HG02884 (cell line): ENCODE results near the gene SPAG9.

Experiments used
- ATAC-seq: cut with Tn5 transposase; IDR thresholded peaks from one replicate; pipeline ENCODE4 v1.9.1; 2021; ENCODE audit warnings: mild to moderate bottlenecking, moderate library complexity; ENCODE audit not compliant: unreplicated experiment

Gene SPAG9

DNA sequence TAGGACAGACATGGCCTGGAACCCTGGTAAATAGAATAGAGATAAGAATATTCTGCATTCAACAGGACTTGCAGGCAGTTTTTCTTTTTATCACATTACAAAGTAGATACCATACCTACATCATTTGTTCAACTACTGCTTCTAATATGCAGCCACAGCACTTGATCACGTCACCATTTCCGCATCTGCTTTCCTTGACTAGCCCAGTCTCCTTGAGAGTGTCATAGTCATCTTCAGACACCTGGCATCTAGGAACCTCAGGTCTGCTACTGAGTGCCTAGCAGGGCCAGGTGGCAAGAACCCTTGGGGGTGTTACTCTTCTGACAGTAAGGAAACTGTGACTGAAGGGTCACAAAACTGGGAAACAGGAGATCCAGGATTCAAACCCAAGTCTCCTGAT, 161.3 kb downstream of the SPAG9 start:
- ATAC-seq, result no peak

DNA sequence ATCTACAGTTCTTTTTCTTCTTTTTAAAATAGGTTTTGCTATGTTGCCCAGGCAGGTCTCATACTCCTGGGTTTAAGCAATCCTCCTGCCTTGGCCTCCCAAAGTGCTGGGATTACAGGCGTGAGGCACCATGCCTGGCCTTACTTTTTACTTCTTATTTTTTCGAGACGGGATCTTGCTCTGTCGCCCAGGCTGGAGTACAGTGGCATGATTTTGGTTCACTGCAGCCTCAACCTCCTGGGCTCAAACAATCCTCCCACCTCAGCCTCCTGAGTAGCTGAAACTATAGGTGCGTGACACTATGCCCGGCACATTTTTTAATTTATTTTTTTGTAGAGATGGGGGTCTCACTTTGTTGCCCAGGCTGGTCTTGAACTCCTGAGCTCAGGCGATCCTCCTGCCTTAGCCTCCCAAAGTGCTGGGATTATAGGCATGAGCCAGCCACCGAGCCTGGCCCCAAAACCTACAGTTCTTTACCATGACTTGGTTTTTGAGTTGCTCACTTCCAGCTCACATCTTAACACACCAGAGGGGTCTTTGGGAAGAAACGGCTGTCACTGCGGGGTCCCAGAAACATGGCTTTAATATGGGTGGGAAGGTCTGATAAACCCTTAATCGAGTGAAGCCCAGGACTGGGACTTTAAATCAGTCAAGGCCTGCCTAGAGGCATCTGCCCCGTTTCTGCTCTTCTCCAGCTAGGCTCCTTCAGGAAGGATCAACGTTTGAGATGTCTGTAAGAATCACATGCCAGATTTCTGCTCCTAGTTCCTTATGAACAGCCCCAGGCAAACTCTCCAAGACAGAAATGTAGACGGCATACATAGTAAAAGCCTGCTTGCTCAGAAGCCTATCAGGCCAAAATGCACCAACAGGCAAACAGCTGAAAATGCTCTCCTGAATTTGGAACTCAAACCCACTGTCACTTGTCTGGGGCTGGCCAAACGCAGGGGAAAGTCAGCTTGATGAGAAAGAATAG, 162.8 kb downstream of the SPAG9 start:
- ATAC-seq, result no peak

DNA sequence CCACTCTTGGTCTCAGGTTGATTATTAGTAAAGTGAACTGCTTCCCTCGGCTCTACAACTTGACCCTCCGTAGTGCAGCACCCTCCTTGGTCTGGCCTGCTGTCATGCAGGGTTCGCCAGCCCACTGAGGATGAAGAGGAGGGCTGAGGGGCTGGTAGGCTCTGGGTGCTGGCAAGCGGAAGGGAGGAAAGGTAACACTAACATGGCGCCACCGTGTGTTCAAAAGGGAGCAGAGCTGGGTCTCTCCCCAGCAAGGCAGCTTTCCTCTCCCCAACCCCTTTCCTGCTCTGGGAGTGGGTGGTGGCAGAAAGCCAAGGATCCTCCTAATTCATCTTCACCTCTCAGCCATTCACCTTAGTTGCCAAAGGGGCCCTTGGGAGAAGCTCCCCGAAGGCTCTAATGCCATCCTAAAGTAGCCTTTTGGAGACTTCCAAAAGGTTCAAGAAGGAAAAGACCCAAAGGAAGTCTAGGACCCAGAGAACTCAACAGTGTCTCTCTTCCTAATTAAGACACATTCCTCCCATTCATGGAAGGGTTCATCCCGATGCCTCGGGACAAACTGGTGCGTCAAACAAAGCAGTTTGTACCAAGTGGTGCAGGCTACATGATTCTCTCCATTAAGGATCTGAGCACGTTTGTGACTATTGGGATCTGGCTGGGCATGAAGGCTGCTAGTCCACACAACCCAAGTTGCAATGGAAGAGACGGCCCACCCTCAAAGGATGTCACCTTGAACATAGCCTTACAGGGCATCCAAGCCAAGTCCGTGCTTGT, 163.7 kb downstream of the SPAG9 start:
- no peak for ATAC-seq

DNA sequence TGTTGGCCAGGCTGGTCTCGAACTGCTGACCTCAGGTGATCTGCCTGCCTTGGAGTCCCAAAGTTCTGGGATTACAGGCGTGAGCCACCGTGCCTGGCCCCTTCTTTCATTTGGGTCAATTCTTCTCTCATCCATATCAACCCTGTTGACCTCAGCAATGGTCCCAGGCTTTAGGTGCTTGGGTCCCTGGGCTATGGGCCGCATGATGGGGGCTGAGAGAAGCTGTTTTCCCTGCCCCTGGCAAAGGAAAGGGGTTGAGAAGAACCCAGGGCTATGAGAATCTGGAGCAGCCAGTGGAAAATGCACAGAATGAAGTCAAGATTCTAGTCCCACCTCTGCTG, 164.3 kb downstream of the SPAG9 start:
- no peak for ATAC-seq

DNA sequence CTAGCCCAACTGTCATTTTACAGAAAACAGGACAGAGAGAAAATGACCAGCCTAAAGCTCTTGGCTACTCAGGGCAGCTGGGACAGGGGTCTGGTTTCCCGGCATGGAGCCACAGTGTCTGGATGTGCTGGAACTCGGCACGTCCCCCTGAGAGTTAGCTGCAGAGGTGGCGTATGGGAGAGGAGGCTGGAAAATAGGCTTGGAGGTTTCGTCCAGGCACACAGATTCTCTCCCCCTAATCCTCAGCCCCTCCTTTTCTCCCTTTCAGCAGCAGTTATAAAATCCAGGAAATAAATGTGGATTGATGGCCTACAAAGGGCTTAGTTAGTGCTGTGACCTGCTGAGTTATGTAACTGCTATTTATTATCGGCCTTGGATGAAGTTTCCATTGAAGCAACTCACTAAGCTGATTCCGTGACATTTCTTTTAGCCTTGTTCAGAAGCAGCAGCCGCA, 165.0 kb downstream of the SPAG9 start:
- ATAC-seq, result no peak

DNA sequence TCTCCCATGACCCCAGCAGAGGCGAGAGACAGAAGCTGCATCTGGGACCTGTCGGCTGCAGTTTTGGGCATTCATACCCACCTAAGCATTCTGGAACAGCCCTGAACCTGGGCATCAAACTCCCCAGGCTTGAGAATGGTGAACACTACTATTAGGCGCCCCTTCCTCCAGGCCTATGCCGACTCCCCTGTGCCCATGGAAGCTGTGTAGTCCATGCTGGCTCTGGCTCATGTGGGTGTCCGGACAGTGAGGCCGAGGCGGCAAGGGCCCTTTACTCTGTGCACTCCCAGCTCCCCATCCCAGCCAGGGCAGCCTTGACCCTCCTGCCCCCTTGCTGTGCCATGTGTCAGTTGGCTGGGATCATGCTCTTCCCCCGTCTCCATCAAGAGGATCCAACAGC, 165.5 kb downstream of the SPAG9 start:
- ATAC-seq, result no peak

DNA sequence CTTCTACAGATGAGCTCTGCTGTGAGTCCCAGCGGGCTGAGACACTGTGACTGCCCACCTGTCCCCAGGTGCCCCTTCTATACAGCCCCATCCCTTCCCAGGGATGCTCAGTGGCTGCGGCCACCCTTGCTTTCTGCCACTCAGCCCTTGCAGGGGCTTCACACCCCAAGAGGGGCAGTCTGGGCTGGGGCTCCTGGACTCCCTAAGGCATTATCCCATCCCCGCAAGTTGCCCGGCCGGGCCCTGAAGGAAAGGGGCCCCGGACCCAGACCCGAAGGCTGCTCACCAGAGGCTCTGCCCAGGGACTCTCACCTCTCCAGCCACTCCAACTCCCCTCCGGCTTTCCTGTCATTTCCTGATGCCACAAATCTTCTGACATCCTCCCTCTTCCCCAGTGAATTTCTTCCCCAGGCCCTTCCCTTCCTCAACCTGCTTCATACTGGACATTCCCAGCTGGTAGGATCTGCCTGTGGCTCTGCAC, 166.0 kb downstream of the SPAG9 start:
- ATAC-seq, result no peak

DNA sequence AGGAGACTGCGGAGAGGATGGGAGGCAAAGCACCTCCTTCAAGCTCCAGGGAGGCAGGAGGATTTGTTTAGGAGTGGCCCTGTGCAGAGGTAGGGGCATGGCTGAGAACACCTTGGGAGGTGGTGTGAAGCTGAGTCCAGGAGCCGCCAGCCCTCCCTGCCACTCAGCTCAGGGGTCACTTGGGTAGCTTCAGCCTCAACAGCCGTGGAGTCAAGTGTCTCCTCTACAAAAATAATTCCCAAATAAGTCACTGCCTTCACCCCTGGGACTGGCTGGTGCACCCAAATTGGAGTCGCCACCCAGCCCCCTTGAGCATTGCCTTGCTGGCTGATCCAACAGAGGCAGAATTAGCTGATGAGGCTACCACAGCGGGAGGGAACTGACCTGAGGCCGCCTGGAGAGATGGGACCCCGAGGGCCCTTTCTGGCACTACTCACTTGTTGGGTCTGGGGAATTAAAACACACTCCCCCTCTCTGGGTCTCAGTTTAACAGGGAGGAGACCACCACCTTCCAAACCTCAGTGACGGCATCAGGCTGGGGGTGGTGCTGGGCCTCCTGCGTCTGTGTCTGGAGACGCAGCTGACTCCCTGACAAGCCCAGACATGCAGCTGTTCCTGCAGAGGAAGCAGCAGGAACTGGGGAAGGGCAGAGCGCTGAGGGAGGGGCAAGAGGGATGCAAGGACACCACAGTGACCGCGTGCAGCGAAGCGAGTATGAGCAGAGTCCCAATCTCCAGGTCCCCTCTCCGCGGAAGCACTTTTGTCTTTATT, 166.7 kb downstream of the SPAG9 start:
- no peak for ATAC-seq

DNA sequence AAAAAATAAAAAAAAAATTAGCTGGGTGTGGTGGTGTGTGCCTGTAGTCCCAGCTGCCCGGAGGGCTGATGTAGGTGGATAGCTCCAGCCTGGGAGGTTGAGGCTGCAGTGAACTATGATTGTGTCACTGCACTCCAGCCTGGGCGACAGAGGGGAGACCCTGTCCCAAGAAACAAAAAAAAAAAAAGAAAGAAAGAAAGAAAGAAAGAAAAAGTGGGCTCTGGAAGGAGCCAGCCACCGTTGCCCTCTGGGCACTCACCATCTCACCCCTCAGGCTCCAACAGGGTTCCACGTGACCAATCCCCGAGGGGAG, 167.2 kb downstream of the SPAG9 start:
- ATAC-seq, result no peak

DNA sequence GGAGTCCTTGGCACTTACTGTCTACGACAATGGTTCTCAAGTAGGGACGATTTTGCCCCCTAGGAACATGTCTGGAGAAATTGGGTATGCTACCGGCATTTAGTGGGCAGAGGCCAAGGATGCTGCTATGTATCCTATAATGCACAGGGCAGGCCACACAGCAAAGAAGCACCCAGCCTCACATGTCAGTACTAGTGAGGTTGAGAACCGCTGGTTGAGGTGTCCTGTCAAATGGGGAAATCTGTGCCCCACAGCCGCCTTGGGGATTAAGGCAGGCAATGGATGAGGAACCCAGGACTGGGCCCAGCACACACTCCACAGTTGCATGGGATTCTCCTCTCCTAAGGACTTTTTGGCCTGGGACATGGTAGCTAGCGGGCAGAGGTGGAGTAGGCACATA, 167.8 kb downstream of the SPAG9 start:
- ATAC-seq, result no peak

DNA sequence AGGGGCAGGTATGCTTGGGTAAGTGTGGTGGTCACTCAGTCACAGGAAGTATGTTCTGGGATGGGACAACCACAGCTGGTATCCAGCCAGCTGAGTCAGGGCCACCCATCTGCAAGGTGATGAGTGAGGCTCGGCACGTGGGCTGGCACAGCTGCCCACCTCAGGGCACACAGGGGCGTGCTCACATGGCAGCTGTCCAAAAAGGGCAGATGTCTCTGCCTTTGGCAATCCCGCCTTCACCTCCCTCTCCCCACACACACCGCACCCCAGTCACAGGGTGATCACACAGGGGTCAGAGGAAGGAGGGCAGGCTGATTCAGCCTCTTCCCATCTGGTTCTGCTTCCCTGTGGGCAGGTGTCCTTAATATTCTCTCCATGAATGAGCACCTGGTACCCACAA, 168.7 kb downstream of the SPAG9 start:
- ATAC-seq, result no peak

DNA sequence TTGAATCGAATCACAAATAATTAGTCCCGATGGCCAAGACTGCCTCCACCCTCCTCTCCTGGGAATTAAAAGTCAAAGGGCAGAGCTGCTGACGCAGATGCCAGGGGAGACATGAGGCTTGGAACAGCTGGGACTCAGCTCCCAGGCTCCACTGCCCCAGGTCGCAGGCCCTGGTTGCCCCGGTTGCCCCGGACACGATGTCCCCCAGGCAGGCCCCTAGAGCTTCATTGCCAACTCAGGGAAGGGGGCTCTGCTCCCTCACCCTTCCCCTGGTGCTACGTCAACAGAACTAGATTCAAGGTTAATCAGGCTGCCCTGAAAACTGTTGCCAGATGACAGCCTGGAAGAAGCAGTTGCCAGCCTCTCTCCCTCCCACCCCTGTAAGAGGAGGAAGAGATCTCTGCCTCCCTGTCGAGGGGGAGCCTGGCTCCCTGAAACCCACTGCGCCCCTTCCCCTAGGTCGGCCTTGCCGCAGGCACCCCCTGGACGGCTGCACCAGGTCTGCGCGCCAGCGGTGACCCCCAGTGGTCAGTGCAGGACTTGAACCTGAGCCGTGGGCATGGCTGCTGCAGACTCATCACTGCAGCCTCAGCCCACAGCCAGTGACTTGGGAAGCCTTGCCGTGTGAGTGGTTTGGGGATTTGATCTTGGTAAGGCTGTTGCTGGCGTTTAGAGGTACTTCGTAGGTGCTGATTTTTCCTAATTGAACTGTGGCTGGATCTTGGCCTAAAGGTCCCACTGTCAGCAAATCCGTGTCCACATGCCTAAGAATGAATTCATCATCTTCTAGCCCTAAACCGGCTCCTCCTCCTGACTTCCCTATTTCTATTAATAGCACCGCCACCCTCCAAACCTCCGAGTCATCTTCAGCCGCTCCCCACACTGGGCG, 170.4 kb downstream of the SPAG9 start:
- ATAC-seq, result no peak

DNA sequence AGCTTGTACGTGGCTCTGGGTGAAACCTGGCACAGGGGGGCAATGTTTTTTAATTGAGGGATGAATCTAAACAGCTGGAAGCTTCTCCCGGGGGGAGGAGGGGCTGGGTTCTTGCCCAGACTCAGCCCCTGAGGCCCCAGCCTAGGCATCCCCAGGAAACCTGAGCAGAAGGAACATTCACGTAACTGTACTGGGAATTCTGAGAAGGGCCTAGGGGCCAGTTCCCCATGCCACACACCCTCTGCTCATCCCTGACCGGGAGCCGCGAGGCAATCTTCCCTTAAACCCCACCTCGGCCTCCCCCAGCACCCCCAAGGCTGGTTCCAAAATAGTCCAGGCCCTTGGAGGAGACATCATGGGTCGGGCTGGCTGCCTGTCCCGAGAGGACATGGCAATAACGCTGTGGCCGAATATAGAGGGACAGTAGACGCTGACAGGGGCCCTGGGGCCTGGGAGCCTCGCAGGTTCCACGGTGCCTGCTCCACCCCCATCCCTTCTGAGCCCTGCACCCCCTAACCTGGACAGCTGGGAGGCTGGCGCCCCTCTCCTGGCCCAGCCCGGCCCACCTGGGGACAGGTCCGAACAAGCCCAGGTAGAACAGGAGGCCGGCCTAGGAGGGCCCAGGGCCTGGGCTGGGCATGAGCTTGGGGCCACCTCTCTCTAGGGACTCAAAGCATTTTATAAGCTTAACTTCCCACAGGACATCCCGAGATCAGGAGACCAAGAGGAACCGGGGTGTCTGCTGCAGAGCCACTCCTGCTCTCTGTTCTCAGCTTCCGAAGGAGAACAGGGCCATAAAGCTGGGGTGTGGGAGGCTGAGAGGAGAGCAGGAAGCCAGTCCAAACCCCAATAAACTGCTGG, 171.3 kb downstream of the SPAG9 start:
- ATAC-seq, result no peak

DNA sequence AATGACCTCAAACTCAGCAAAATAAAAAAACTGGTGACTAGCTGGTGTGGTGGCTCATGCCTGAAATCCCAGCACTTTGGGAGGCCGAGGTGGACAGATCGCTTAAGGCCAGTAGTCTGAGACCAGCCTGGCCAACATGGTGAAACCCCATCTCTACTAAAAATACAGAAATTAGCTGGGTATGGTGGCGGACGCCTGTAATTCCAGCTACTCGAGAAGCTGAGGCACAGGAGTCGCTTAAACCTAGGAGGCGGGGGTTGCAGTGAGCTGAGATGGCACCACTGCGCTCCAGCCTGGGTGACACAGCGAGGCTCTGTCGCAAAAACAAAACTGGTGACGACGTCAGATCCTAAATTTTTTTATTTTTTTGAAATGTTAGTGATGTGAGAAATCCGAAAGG, 172.0 kb downstream of the SPAG9 start:
- no peak for ATAC-seq

DNA sequence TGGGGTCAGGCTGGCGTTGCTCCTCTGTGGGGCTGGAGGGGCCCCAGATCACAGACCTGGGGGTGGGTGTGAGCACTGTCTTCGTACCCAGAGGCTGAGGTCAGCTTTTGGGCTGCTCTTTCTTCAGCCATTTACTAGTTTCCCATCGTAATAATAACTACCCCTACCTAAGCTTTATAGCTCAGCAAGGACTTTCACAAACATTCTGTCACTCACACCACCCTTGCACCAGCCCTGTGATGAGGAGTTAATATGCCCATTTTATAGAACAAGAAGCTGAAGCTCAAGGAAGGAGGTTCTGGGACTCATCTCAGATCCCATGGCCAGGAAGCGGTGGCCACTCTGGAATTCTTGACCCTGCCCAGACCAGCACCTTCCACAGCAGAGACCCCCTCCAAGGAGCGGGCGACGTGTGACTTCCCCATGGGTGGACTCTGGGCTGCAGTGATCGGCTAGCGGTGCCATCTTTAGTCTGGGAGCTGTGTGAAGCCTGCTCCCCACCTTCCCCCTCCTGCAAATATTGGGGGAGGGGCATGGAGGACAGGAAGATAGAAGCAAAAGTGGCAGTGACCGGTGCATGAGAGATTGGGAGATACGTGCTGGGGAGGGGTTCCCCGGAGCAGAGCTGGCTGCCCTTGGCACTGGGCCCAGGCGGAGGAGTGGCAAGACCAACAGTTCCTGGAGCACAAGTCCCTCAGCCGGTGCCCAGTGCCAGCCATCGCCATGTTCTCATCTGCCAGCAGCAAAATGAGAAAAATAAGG, 172.7 kb downstream of the SPAG9 start:
- ATAC-seq, result no peak

DNA sequence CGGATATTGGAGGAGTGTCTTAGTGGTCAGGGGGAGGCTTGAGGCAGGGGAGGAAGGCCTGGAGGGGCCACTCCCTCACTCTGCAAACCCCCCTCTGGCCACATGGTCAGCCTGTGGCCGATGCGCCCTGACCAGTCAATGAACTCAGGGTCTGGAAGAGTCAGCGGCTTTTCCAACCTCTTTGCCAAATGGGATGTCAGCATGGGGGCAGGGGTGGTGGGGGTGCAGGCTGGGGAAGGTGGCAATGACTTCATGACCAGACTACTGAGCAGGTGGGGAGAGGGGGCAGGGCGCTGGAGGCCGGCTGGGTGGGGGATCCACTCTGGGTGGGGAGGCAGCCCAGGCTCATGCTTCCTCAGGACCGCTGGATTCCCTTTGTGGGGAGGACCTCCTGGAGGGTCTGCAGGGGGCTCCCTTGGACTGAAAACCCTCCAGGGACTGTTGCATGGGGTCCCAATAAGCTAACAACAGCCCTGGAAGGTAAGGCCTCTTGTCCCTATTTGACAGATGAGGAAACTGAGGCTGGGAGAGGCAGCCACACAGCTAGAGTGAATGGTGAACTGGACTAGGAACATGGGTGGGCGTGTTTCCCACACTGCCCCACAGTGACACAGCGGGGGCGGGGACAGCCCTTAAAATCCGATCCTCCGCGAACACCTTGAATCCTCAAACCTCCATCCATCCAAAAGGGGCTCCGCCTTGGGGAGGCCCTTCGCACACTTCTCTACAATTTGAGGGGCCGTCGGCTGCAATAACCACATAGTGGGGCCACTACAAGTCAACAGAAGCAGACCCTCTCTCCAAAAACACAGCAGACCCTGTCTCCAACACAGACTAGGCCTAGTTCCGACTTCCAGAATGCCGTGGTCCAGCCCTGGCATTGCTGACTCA, 173.5 kb downstream of the SPAG9 start:
- ATAC-seq, result no peak

DNA sequence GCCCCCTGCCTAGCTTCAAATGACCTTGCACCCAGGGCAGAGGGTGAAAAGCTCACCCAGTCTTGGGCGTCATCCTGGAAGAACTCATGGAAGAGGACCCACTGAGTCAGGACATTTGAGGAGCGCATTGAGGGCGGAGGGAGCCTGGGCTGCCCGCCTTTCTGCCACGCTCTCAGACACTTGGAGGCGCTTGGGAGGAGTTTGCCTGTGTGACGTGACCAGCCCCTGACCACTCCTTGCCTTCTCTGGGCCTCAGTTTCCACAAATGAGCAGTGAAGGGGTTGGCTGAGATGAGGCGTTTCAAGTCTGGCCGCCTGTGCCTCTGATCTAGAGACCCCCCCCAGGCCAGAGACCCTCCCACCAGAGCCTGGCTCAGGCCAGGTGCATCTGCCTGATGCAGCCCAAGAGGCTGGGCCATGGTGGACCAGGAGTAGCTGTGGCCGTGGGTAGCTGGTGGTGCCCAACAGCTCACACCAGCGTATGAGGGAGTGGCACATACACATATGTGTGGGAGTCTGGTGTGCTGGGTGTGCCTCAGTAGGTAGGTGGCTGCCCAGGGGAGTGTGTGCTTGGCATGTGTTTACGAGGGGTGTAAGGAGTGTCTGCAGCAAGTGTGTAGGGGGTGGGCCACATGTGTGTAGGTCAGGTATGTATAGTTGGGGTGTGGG, 174.3 kb downstream of the SPAG9 start:
- no peak for ATAC-seq
